Activated CD8-positive, alpha-beta memory T cell treated with anti-CD3 and anti-CD28 coated beads for 36 hours (primary cell): ENCODE measurements around the gene BIK. TPM values are rescaled to one million over a fixed set of nuclear protein-coding genes. Genes with fewer than 3 reads are reported as not detected.
"Not testable (repeated sequence)": the region's sequence is repeated elsewhere in the genome, so short reads cannot be mapped to it uniquely, and the experiment has no call there.

Experiments used
- CTCF ChIA-PET: fragments of 350-600 bp; sonication (Branson Sonifier 250); formaldehyde crosslinking; loops from one replicate; lab custom pipeline; 2021; ENCODE audit warnings: antibody characterized with exemption; lab: Charles Lee
- POLR2A ChIA-PET: fragments of 350-600 bp; sonication (Branson Sonifier 250); formaldehyde crosslinking; loops from one replicate; lab custom pipeline; 2021; ENCODE audit warnings: antibody characterized with exemption; lab: Charles Lee
- total RNA-seq, 2 experiments: library from RNA; stranded (reverse); gene quantifications; one replicate each; pipeline ENCODE4 v1.2.3, GENCODE V29; 2021

BIK gene
- total RNA-seq, 2 experiments from 2014 or later, result 3.5 to 4.4 TPM

GRCh38 chr22:43129426-43130425 lies 19.2 kb downstream of the BIK start:
- ChIA-PET POLR2A (no interaction called here), CTCF (interaction anchor here (0.7 kb wide), 1 partner anchor 8 kb away, joined by 4 read pairs; no protein-coding TSS in a partner anchor)

- POLR2A ChIA-PET, result no interaction called here
- CTCF ChIA-PET, result no interaction called here
These were observed 21.4 kb downstream of the BIK start for GRCh38 chr22:43131773-43132501.

- ChIA-PET CTCF (interaction anchor here (0.8 kb wide), 1 partner anchor 11 kb away, joined by 4 read pairs; no protein-coding TSS in a partner anchor), POLR2A (interaction anchor here (0.7 kb wide), 1 partner anchor 494 kb away, joined by 6 read pairs; no protein-coding TSS in a partner anchor)
These were observed 22.9 kb downstream of the BIK start for GRCh38 chr22:43133401-43133800.

GRCh38 chr22:43134553-43134952 lies 24.0 kb downstream of the BIK start:
- ChIA-PET CTCF (no interaction called here), POLR2A (interaction anchor here (0.7 kb wide), 1 partner anchor 43 kb away, joined by 4 read pairs; no protein-coding TSS in a partner anchor)

- ChIA-PET POLR2A (no interaction called here), CTCF (interaction anchor here (0.5 kb wide), 1 partner anchor 119 kb away, joined by 3 read pairs; no protein-coding TSS in a partner anchor)
These were observed 25.0 kb downstream of the BIK start for GRCh38 chr22:43135565-43135964.

- POLR2A ChIA-PET, result no interaction called here
These were observed 25.7 kb downstream of the BIK start for GRCh38 chr22:43136255-43136654.

GRCh38 chr22:43136801-43137200 lies 26.3 kb downstream of the BIK start:
- POLR2A ChIA-PET, result no interaction called here
- CTCF ChIA-PET, result interaction anchor here (0.5 to 1.2 kb wide), 4 partner anchors 9 to 917 kb away, joined by 3 to 5 read pairs (median 4); no protein-coding TSS in a partner anchor

More at GRCh38 chr22:43136255-43136654, 25.7 kb downstream of the BIK start:
- CTCF ChIA-PET, result interaction anchor here (0.5 to 1.2 kb wide), 3 partner anchors 10 to 401 kb away, joined by 3 to 4 read pairs (median 3); no protein-coding TSS in a partner anchor

- ChIA-PET CTCF (interaction anchor here (1.2 kb wide), 1 partner anchor 20 kb away, joined by 3 read pairs; no protein-coding TSS in a partner anchor), POLR2A (interaction anchor here (0.7 to 1.4 kb wide), 3 partner anchors 8 to 1938 kb away, joined by 3 to 6 read pairs (median 5); partner anchors contain the start of genes L3MBTL2 and TSPO)
These were observed 32.5 kb downstream of the BIK start, which contains the start of gene MCAT for GRCh38 chr22:43142880-43143562. TSS of gene MCAT (minus strand) at chr22:43143398. CDS start at chr22:43143348, 50 bp downstream.

- POLR2A ChIA-PET, result no interaction called here
- CTCF ChIA-PET, result no interaction called here
These were observed 34.4 kb downstream of the BIK start for GRCh38 chr22:43144949-43145348.

GRCh38 chr22:43145371-43145770 lies 34.8 kb downstream of the BIK start:
- CTCF ChIA-PET, result interaction anchor here (0.6 to 1.4 kb wide), 2 partner anchors 9 to 90 kb away, joined by 3 to 4 read pairs; no protein-coding TSS in a partner anchor
- POLR2A ChIA-PET, result interaction anchor here (0.6 kb wide), 1 partner anchor 23 kb away, joined by 3 read pairs; no protein-coding TSS in a partner anchor

- CTCF ChIA-PET, result interaction anchor here (0.7 to 1.4 kb wide), 2 partner anchors 10 to 505 kb away, joined by 3 to 4 read pairs; no protein-coding TSS in a partner anchor
These were observed 35.8 kb downstream of the BIK start for GRCh38 chr22:43146332-43146731.

GRCh38 chr22:43147821-43148220 lies 37.3 kb downstream of the BIK start:
- CTCF ChIA-PET, result no interaction called here
- POLR2A ChIA-PET, result interaction anchor here (0.7 kb wide), 1 partner anchor 81 kb away, joined by 6 read pairs; no protein-coding TSS in a partner anchor

More at GRCh38 chr22:43146332-43146731, 35.8 kb downstream of the BIK start:
- POLR2A ChIA-PET, result not testable (repeated sequence)

GRCh38 chr22:43148581-43148980 lies 38.0 kb downstream of the BIK start:
- ChIA-PET CTCF (no interaction called here), POLR2A (no interaction called here)

- ChIA-PET CTCF (no interaction called here), POLR2A (interaction anchor here (1.0 to 1.3 kb wide), 2 partner anchors 8 to 37 kb away, joined by 5 to 6 read pairs; no protein-coding TSS in a partner anchor)
These were observed 40.2 kb downstream of the BIK start for GRCh38 chr22:43150731-43151206.

- CTCF ChIA-PET, result interaction anchor here (0.6 kb wide), 1 partner anchor 25 kb away, joined by 5 read pairs; no protein-coding TSS in a partner anchor
- POLR2A ChIA-PET, result interaction anchor here (0.6 to 1.3 kb wide), 3 partner anchors 9 to 36 kb away, joined by 5 to 11 read pairs (median 6); no protein-coding TSS in a partner anchor
These were observed 40.9 kb downstream of the BIK start, which contains the start of gene TSPO for GRCh38 chr22:43151251-43152002. TSS of gene TSPO (plus strand) at chr22:43151559. CDS start at chr22:43159239, 7,680 bp downstream.

GRCh38 chr22:43152003-43152356 lies 41.4 kb downstream of the BIK start:
- CTCF ChIA-PET, result interaction anchor here (0.6 to 1.3 kb wide), 2 partner anchors 24 to 44 kb away, joined by 3 to 5 read pairs; no protein-coding TSS in a partner anchor
- POLR2A ChIA-PET, result interaction anchor here (0.6 kb wide), 1 partner anchor 13 kb away, joined by 11 read pairs; no protein-coding TSS in a partner anchor
